HepG2 (cell line): ENCODE measurements around the gene NREP. TPM values are rescaled to one million over a fixed set of nuclear protein-coding genes. Genes with fewer than 3 reads are reported as not detected.

Experiments
- ARID2 ChIP-seq: sonication (generic); formaldehyde crosslinking; IDR thresholded peaks from 2 replicates; pipeline ENCODE4 v1.8.1; 2022; ENCODE audit warnings: mild to moderate bottlenecking, missing genetic modification reagents, borderline replicate concordance
- BRD4 ChIP-seq: sonication (generic); formaldehyde crosslinking; IDR thresholded peaks from 2 replicates; pipeline ENCODE4 v1.4.0; 2020; ENCODE audit warnings: missing genetic modification reagents
- CCAR2 ChIP-seq: fragments of 200-400 bp; formaldehyde crosslinking; optimal IDR thresholded peaks from 2 replicates; pipeline ENCODE3; 2018; ENCODE audit warnings: low read depth, mild to moderate bottlenecking, low read length, moderate library complexity
- FOXA1 ChIP-seq, 2 experiments: fragments of 450-650 bp in 1 of 2; sonication (generic) in 1 of 2; formaldehyde crosslinking in 1 of 2; IDR thresholded peaks; 2 replicates each; pipeline versions ENCODE4 v1.4.0 to v1.6.1; 2016 to 2020; ENCODE audit warnings: missing genetic modification reagents in 1 of 2
- NPAS2 ChIP-seq: sonication (generic); formaldehyde crosslinking; IDR thresholded peaks from 2 replicates; pipeline ENCODE4 v1.8.0; 2022; ENCODE audit warnings: mild to moderate bottlenecking, missing genetic modification reagents, borderline replicate concordance
- PHF8 ChIP-seq: sonication (generic); formaldehyde crosslinking; IDR thresholded peaks from 2 replicates; pipeline ENCODE4 v1.5.0; 2020; ENCODE audit warnings: missing genetic modification reagents
- SP5 ChIP-seq: IDR thresholded peaks from 2 replicates; pipeline ENCODE4 v1.6.1; 2016; ENCODE audit warnings: low read depth, borderline replicate concordance
- TCF12 ChIP-seq, 2 experiments: fragments of 450-650 bp in 1 of 2; sonication (generic) in 1 of 2; formaldehyde crosslinking in 1 of 2; IDR thresholded peaks; 2 replicates each; pipeline versions ENCODE4 v1.6.1 to v1.8.0; 2017 to 2022; ENCODE audit warnings: antibody characterized with exemption in 1 of 2, mild to moderate bottlenecking in 1 of 2, missing genetic modification reagents in 1 of 2, moderate library complexity in 1 of 2
- ZEB1 ChIP-seq: IDR thresholded peaks from 2 replicates; pipeline ENCODE4 v1.6.1; 2012; ENCODE audit warnings: mild to moderate bottlenecking, low read depth, inconsistent platforms; ENCODE audit not compliant: insufficient replicate concordance
- ZFP1 ChIP-seq: IDR thresholded peaks from 2 replicates; pipeline ENCODE4 v1.6.1; 2016
- ZFP37 ChIP-seq: sonication (generic); formaldehyde crosslinking; IDR thresholded peaks from 2 replicates; pipeline ENCODE4 v1.4.0; 2020; ENCODE audit warnings: missing genetic modification reagents, borderline replicate concordance
- ZNF253 ChIP-seq: sonication (generic); formaldehyde crosslinking; IDR thresholded peaks from 2 replicates; pipeline ENCODE4 v1.8.0; 2022; ENCODE audit warnings: mild to moderate bottlenecking, missing genetic modification reagents, borderline replicate concordance
- ZNF747 ChIP-seq: sonication (generic); formaldehyde crosslinking; IDR thresholded peaks from 2 replicates; pipeline ENCODE4 v1.8.1; 2023; ENCODE audit warnings: missing genetic modification reagents, mild to moderate bottlenecking, borderline replicate concordance
- polyA plus RNA-seq, 8 experiments: library from polyadenylated mRNA; depleted of rRNA in 3 of 8; stranded (reverse) in 7 of 8; unstranded in 1 of 8; fragments of >200 nt; fragmentation: Illumina TruSeq in 4 of 8; extraction: Trizol in 4 of 8; gene quantifications; 2 replicates each; pipeline versions ENCODE4 v1.2.1 to v1.2.3, GENCODE V29; 2011 to 2016; ENCODE audit warnings: low read depth in 4 of 8, missing spikeins in 1 of 8, mixed read lengths in 1 of 8; ENCODE audit not compliant: insufficient read depth in 1 of 8
- total RNA-seq, 5 experiments: library from RNA; depleted of rRNA; stranded (reverse); fragments of >200 nt; fragmentation: Illumina TruSeq; extraction: Trizol; gene quantifications; 2 replicates each; pipeline ENCODE4 v1.2.3, GENCODE V29; 2016; ENCODE audit warnings: low read depth in 1 of 5
- TF ChIP-seq, protein P1 (sequence below): sonication (generic); formaldehyde crosslinking; IDR thresholded peaks from 2 replicates; pipeline ENCODE4 v1.4.0; 2020; ENCODE audit warnings: missing genetic modification reagents
- TF ChIP-seq, protein P2 (sequence below), 2 experiments: sonication (generic) in 1 of 2; formaldehyde crosslinking in 1 of 2; IDR thresholded peaks; 2 replicates each; pipeline versions ENCODE4 v1.6.1 to v1.9.0; 2014 to 2022; ENCODE audit warnings: antibody characterized with exemption in 1 of 2, borderline replicate concordance in 1 of 2, inconsistent platforms in 1 of 2, low read depth in 1 of 2, missing genetic modification reagents in 1 of 2
- TF ChIP-seq, protein P3 (sequence below), 2 experiments: sonication (generic) in 1 of 2; formaldehyde crosslinking in 1 of 2; IDR thresholded peaks; 2 replicates each; pipeline versions ENCODE4 v1.4.0 to v1.6.1; 2018 to 2020; ENCODE audit warnings: missing genetic modification reagents in 2 of 2, borderline replicate concordance in 1 of 2, low read depth in 1 of 2, mild to moderate bottlenecking in 1 of 2, missing biosample characterization in 1 of 2

NREP gene
- total and polyA plus RNA-seq, 2 of the 13 experiments (the other 11 are each of a cell fraction or from before 2014, with no cell fraction given) = 40.5 to 102 TPM

DNA sequence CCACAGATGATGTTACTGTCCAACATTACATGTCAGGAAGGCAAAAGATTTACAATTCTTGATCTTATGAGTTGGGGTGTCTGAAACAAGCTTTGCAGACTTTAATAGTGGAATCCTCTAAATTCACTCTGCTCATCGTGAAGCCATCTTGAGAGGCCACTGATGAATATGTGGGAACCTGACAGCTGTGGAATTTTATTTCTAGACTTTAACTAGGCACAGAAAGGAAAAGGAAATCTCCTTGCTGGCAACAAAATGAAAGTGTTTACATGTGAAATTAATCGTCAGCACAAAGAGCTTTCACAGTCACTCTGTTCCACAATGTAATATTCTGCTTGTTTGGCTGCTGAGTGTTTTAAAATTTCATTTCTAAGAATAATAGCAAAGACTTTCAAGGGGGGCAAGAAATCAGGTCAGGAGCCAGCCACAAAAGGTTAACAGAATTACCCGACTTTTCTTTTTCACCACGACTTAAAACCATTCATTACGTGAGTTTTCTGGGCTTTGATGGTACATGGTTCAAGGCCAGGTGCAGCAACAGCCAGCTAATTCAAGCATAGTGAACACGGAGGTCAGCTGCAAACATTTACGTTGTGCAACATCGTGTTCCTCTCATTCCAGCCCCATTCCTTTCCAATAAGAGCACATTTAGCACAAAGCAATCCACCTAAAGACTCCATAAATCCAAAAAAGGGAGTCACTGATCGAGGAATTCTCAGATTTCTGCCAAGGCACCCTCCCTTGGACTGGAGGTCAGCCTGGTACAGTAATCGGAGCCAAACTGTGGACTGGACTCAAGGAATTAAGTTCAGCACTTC is 14.6 kb downstream of the NREP start (continued):
- TF ChIP-seq, protein P1, sequence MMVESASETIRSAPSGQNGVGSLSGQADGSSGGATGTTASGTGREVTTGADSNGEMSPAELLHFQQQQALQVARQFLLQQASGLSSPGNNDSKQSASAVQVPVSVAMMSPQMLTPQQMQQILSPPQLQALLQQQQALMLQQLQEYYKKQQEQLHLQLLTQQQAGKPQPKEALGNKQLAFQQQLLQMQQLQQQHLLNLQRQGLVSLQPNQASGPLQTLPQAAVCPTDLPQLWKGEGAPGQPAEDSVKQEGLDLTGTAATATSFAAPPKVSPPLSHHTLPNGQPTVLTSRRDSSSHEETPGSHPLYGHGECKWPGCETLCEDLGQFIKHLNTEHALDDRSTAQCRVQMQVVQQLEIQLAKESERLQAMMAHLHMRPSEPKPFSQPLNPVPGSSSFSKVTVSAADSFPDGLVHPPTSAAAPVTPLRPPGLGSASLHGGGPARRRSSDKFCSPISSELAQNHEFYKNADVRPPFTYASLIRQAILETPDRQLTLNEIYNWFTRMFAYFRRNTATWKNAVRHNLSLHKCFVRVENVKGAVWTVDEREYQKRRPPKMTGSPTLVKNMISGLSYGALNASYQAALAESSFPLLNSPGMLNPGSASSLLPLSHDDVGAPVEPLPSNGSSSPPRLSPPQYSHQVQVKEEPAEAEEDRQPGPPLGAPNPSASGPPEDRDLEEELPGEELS (CRISPR knock-in tag) = peak; percentile 94
- TF ChIP-seq ZNF253 (CRISPR knock-in tag) (no peak), ZNF747 (0 out of 2 replicates have a peak, but pooled peaks have one; percentile 58), BRD4 (peak; percentile 59; the same call in 1 of the 2 replicates), TCF12 (IDR thresholded peaks at IDR 0.05) (no peak), TCF12 (CRISPR knock-in tag; IDR thresholded peaks at IDR 0.05) (peak; percentile 64; the same call in 1 of the 2 replicates), ARID2 (CRISPR knock-in tag) (0 out of 2 replicates have a peak, but pooled peaks have one; percentile 42), NPAS2 (CRISPR knock-in tag) (no peak), PHF8 (CRISPR knock-in tag) (peak; percentile 49; the same call in 1 of the 2 replicates), SP5 (CRISPR knock-in tag) (peak; percentile 51), CCAR2 (no peak), ZFP37 (peak; percentile 58; the same call in 1 of the 2 replicates), FOXA1 (IDR thresholded peaks at IDR 0.05) (no peak), FOXA1 (CRISPR knock-in tag; IDR thresholded peaks at IDR 0.05) (peak; percentile 69), ZEB1 (peak; percentile 61), ZFP1 (CRISPR knock-in tag) (peak; percentile 85; the same call in 1 of the 2 replicates)
- TF ChIP-seq, protein P2, sequence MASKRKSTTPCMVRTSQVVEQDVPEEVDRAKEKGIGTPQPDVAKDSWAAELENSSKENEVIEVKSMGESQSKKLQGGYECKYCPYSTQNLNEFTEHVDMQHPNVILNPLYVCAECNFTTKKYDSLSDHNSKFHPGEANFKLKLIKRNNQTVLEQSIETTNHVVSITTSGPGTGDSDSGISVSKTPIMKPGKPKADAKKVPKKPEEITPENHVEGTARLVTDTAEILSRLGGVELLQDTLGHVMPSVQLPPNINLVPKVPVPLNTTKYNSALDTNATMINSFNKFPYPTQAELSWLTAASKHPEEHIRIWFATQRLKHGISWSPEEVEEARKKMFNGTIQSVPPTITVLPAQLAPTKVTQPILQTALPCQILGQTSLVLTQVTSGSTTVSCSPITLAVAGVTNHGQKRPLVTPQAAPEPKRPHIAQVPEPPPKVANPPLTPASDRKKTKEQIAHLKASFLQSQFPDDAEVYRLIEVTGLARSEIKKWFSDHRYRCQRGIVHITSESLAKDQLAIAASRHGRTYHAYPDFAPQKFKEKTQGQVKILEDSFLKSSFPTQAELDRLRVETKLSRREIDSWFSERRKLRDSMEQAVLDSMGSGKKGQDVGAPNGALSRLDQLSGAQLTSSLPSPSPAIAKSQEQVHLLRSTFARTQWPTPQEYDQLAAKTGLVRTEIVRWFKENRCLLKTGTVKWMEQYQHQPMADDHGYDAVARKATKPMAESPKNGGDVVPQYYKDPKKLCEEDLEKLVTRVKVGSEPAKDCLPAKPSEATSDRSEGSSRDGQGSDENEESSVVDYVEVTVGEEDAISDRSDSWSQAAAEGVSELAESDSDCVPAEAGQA (IDR thresholded peaks at IDR 0.05; ENCODE audit: low read depth) = peak; percentile 61; the same call in 1 of the 2 replicates
- TF ChIP-seq, protein P2 (CRISPR knock-in tag; IDR thresholded peaks at IDR 0.05; ENCODE audit: borderline replicate concordance) = no peak
- TF ChIP-seq, protein P3, sequence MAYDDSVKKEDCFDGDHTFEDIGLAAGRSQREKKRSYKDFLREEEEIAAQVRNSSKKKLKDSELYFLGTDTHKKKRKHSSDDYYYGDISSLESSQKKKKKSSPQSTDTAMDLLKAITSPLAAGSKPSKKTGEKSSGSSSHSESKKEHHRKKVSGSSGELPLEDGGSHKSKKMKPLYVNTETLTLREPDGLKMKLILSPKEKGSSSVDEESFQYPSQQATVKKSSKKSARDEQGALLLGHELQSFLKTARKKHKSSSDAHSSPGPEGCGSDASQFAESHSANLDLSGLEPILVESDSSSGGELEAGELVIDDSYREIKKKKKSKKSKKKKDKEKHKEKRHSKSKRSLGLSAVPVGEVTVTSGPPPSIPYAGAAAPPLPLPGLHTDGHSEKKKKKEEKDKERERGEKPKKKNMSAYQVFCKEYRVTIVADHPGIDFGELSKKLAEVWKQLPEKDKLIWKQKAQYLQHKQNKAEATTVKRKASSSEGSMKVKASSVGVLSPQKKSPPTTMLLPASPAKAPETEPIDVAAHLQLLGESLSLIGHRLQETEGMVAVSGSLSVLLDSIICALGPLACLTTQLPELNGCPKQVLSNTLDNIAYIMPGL (CRISPR knock-in tag; IDR thresholded peaks at IDR 0.05; ENCODE audit: borderline replicate concordance in 1 of 2, low read depth in 1 of 2) = peak in 1 of 2 experiments; percentile 45; a peak in 2 of 4 replicates
